HepG2 (cell line): ENCODE results near the gene DACT2. TPM values are rescaled to one million over a fixed set of nuclear protein-coding genes. Genes with fewer than 3 reads are reported as not detected.

Experiments
- CEBPB ChIP-seq: IDR thresholded peaks from 2 replicates; pipeline ENCODE4 v1.6.1; 2011; ENCODE audit warnings: low read depth, low read length, improper control_type of control experiment, borderline replicate concordance
- CEBPG ChIP-seq: IDR thresholded peaks from 2 replicates; pipeline ENCODE4 v1.6.1; 2016
- ELF4 ChIP-seq: sonication (generic); formaldehyde crosslinking; IDR thresholded peaks from 2 replicates; pipeline ENCODE4 v1.5.0; 2020; ENCODE audit warnings: missing genetic modification reagents, mild to moderate bottlenecking, moderate library complexity, borderline replicate concordance
- ETV5 ChIP-seq: IDR thresholded peaks from 2 replicates; pipeline ENCODE4 v1.6.1; 2018; ENCODE audit warnings: missing biosample characterization, missing genetic modification reagents, inconsistent platforms, borderline replicate concordance
- FLYWCH1 ChIP-seq: sonication (generic); formaldehyde crosslinking; IDR thresholded peaks from 2 replicates; pipeline ENCODE4 v1.8.1; 2023; ENCODE audit warnings: mild to moderate bottlenecking, missing genetic modification reagents
- HDAC6 ChIP-seq: fragments of 200-600 bp; sonication (generic); IDR thresholded peaks from 2 replicates; pipeline ENCODE4 v1.7.0; 2017; ENCODE audit warnings: mild to moderate bottlenecking, antibody characterized with exemption, low read length, low read depth
- HNRNPL ChIP-seq: fragments of 200-400 bp; formaldehyde crosslinking; IDR thresholded peaks from 2 replicates; pipeline ENCODE4 v1.6.1; 2017; ENCODE audit warnings: mild to moderate bottlenecking, low read depth, low read length
- NCOR1 ChIP-seq: fragments of 200-600 bp; sonication (generic); IDR thresholded peaks from 2 replicates; pipeline ENCODE4 v1.7.0; 2017; ENCODE audit warnings: antibody characterized with exemption, low read length, borderline replicate concordance
- NFKB2 ChIP-seq: sonication (generic); formaldehyde crosslinking; IDR thresholded peaks from 2 replicates; pipeline ENCODE4 v1.4.0; 2020; ENCODE audit warnings: missing genetic modification reagents, borderline replicate concordance
- RARA ChIP-seq: IDR thresholded peaks from 2 replicates; pipeline ENCODE4 v1.6.1; 2016; ENCODE audit warnings: missing genetic modification reagents, missing compliant biosample characterization
- SKI ChIP-seq: fragments of 450-650 bp; IDR thresholded peaks from one replicate; pipeline ENCODE4 v1.6.1; 2018; ENCODE audit warnings: mild to moderate bottlenecking; ENCODE audit not compliant: partially characterized antibody
- SRSF1 ChIP-seq: fragments of 200-400 bp; formaldehyde crosslinking; optimal IDR thresholded peaks from 2 replicates; pipeline ENCODE3; 2017; ENCODE audit warnings: mild to moderate bottlenecking, low read depth, low read length, moderate library complexity
- TSC22D2 ChIP-seq: sonication (generic); formaldehyde crosslinking; IDR thresholded peaks from 2 replicates; pipeline ENCODE4 v1.5.1; 2020; ENCODE audit warnings: missing genetic modification reagents, mild to moderate bottlenecking, borderline replicate concordance
- ZBTB4 ChIP-seq: sonication (generic); formaldehyde crosslinking; IDR thresholded peaks from 2 replicates; pipeline ENCODE4 v1.4.0; 2020; ENCODE audit warnings: missing genetic modification reagents, mild to moderate bottlenecking, borderline replicate concordance
- ZC3H4 ChIP-seq: sonication (generic); formaldehyde crosslinking; IDR thresholded peaks from 2 replicates; pipeline ENCODE4 v1.4.0; 2020; ENCODE audit warnings: missing genetic modification reagents, borderline replicate concordance
- ZNF329 ChIP-seq: sonication (generic); formaldehyde crosslinking; IDR thresholded peaks from 2 replicates; pipeline ENCODE4 v1.9.0; 2021; ENCODE audit warnings: low read depth, mild to moderate bottlenecking, missing genetic modification reagents
- ZNF557 ChIP-seq: sonication (generic); formaldehyde crosslinking; IDR thresholded peaks from 2 replicates; pipeline ENCODE4 v1.4.0; 2020; ENCODE audit warnings: missing genetic modification reagents
- ZNF598 ChIP-seq: sonication (generic); formaldehyde crosslinking; IDR thresholded peaks from 2 replicates; pipeline ENCODE4 v1.5.1; 2020; ENCODE audit warnings: mild to moderate bottlenecking, missing genetic modification reagents, borderline replicate concordance
- ZNF737 ChIP-seq: sonication (generic); formaldehyde crosslinking; IDR thresholded peaks from 2 replicates; pipeline ENCODE4 v1.5.0; 2020; ENCODE audit warnings: missing genetic modification reagents, mild to moderate bottlenecking, borderline replicate concordance
- ZNF816 ChIP-seq: sonication (generic); formaldehyde crosslinking; IDR thresholded peaks from 2 replicates; pipeline ENCODE4 v1.8.0; 2022; ENCODE audit warnings: missing genetic modification reagents, mild to moderate bottlenecking, borderline replicate concordance
- polyA plus RNA-seq, 8 experiments: library from polyadenylated mRNA; depleted of rRNA in 3 of 8; stranded (reverse) in 7 of 8; unstranded in 1 of 8; fragments of >200 nt; fragmentation: Illumina TruSeq in 4 of 8; extraction: Trizol in 4 of 8; gene quantifications; 2 replicates each; pipeline versions ENCODE4 v1.2.1 to v1.2.3, GENCODE V29; 2011 to 2016; ENCODE audit warnings: low read depth in 4 of 8, missing spikeins in 1 of 8, mixed read lengths in 1 of 8; ENCODE audit not compliant: insufficient read depth in 1 of 8
- total RNA-seq, 5 experiments: library from RNA; depleted of rRNA; stranded (reverse); fragments of >200 nt; fragmentation: Illumina TruSeq; extraction: Trizol; gene quantifications; 2 replicates each; pipeline ENCODE4 v1.2.3, GENCODE V29; 2016; ENCODE audit warnings: low read depth in 1 of 5
- TF ChIP-seq, protein P1 (sequence below): IDR thresholded peaks from 2 replicates; pipeline ENCODE4 v1.6.1; 2018; ENCODE audit warnings: missing genetic modification reagents
- TF ChIP-seq, protein P2 (sequence below): sonication (generic); formaldehyde crosslinking; IDR thresholded peaks from 2 replicates; pipeline ENCODE4 v1.5.0; 2020; ENCODE audit warnings: mild to moderate bottlenecking, missing genetic modification reagents

Gene DACT2
- total and polyA plus RNA-seq, 2 of the 13 experiments (the other 11 are each of a cell fraction or from before 2014, with no cell fraction given): 0.15 TPM; not detected in 1

DNA sequence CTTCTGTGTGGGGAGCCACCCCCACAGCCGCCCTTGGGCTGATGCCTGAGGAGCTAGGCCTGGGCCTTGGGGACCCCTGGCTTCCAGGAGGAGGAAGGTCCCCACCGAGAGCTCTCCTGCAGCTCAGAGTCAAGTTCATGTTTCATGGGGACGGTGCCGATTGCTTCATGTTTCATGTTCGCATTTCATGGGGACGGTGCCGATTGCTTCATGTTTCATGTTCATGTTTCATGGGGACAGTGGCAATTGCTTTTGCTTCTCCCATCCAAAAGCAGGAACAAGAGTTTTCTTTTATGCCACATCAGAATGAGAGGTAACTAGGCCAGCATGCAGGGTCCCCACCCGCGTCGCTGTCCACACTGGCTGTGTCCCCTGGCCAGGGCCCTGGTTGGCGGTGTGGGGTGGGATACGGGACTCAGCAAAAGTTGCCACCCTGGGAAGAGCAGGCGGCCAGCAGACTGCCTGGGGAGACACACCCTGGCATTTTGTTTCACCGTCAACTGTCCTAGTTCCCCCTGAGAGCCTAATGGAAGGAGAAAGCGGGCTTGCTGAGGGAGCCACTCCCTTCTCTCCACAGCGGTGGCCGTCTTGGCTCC, 46.0 kb downstream of the DACT2 start (continued):
- no peak for TF ChIP-seq ZNF598
- TF ChIP-seq ZBTB4 (CRISPR knock-in tag): 0 out of 2 replicates have a peak, but pooled peaks have one; percentile 33
- TF ChIP-seq ZC3H4 (CRISPR knock-in tag): 0 out of 2 replicates have a peak, but pooled peaks have one; percentile 55
- TF ChIP-seq RARA (CRISPR knock-in tag): peak; percentile 31; the same call in 1 of the 2 replicates
- 0 out of 2 replicates have a peak, but pooled peaks have one; percentile 7 for TF ChIP-seq FLYWCH1 (CRISPR knock-in tag)
- 0 out of 2 replicates have a peak, but pooled peaks have one; percentile 12 for TF ChIP-seq NFKB2 (CRISPR knock-in tag)
- peak; percentile 74 for TF ChIP-seq SKI
- no peak for TF ChIP-seq ZNF557 (CRISPR knock-in tag)
- TF ChIP-seq, protein P1, sequence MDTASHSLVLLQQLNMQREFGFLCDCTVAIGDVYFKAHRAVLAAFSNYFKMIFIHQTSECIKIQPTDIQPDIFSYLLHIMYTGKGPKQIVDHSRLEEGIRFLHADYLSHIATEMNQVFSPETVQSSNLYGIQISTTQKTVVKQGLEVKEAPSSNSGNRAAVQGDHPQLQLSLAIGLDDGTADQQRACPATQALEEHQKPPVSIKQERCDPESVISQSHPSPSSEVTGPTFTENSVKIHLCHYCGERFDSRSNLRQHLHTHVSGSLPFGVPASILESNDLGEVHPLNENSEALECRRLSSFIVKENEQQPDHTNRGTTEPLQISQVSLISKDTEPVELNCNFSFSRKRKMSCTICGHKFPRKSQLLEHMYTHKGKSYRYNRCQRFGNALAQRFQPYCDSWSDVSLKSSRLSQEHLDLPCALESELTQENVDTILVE (CRISPR knock-in tag): peak; percentile 11; the same call in 1 of the 2 replicates
- TF ChIP-seq TSC22D2: 0 out of 2 replicates have a peak, but pooled peaks have one; percentile 10
- TF ChIP-seq CEBPG (CRISPR knock-in tag): peak; percentile 68
- TF ChIP-seq ELF4 (CRISPR knock-in tag): no peak
- TF ChIP-seq ETV5 (CRISPR knock-in tag): 0 out of 2 replicates have a peak, but pooled peaks have one; percentile 11
- no peak for TF ChIP-seq ZNF329 (CRISPR knock-in tag)
- no peak for TF ChIP-seq HNRNPL
- TF ChIP-seq, protein P2, sequence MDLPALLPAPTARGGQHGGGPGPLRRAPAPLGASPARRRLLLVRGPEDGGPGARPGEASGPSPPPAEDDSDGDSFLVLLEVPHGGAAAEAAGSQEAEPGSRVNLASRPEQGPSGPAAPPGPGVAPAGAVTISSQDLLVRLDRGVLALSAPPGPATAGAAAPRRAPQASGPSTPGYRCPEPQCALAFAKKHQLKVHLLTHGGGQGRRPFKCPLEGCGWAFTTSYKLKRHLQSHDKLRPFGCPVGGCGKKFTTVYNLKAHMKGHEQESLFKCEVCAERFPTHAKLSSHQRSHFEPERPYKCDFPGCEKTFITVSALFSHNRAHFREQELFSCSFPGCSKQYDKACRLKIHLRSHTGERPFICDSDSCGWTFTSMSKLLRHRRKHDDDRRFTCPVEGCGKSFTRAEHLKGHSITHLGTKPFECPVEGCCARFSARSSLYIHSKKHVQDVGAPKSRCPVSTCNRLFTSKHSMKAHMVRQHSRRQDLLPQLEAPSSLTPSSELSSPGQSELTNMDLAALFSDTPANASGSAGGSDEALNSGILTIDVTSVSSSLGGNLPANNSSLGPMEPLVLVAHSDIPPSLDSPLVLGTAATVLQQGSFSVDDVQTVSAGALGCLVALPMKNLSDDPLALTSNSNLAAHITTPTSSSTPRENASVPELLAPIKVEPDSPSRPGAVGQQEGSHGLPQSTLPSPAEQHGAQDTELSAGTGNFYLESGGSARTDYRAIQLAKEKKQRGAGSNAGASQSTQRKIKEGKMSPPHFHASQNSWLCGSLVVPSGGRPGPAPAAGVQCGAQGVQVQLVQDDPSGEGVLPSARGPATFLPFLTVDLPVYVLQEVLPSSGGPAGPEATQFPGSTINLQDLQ (CRISPR knock-in tag): peak; percentile 53; the same call in 1 of the 2 replicates
- TF ChIP-seq HDAC6: no peak
- peak; percentile 41 for TF ChIP-seq SRSF1
- no peak for TF ChIP-seq ZNF816 (CRISPR knock-in tag)
- TF ChIP-seq ZNF737 (CRISPR knock-in tag): 0 out of 2 replicates have a peak, but pooled peaks have one; percentile 46
- peak; percentile 92 for TF ChIP-seq CEBPB
- TF ChIP-seq NCOR1: peak; percentile 54; the same call in 1 of the 2 replicates
